22Rv1 (cell line): ENCODE measurements around the gene GNAS.

ENCODE experiments used
- ZFX ChIP-seq: fragments of 450-650 bp; IDR thresholded peaks from 2 replicates; pipeline ENCODE4 v1.6.1; 2017; ENCODE audit warnings: antibody characterized with exemption, borderline replicate concordance
- TF ChIP-seq, protein P1 (sequence below): fragments of 450-650 bp; IDR thresholded peaks from 2 replicates; pipeline ENCODE4 v1.5.1; 2017; ENCODE audit warnings: mild to moderate bottlenecking

GRCh38 chr20:58942549-58942948, 90.0 kb downstream of the GNAS start:
- TF ChIP-seq, protein P1, sequence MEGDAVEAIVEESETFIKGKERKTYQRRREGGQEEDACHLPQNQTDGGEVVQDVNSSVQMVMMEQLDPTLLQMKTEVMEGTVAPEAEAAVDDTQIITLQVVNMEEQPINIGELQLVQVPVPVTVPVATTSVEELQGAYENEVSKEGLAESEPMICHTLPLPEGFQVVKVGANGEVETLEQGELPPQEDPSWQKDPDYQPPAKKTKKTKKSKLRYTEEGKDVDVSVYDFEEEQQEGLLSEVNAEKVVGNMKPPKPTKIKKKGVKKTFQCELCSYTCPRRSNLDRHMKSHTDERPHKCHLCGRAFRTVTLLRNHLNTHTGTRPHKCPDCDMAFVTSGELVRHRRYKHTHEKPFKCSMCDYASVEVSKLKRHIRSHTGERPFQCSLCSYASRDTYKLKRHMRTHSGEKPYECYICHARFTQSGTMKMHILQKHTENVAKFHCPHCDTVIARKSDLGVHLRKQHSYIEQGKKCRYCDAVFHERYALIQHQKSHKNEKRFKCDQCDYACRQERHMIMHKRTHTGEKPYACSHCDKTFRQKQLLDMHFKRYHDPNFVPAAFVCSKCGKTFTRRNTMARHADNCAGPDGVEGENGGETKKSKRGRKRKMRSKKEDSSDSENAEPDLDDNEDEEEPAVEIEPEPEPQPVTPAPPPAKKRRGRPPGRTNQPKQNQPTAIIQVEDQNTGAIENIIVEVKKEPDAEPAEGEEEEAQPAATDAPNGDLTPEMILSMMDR = no peak
- TF ChIP-seq ZFX = no peak
